Measurements from ENCODE around the gene CIAPIN1. TPM values are rescaled to one million over a fixed set of nuclear protein-coding genes. Genes with fewer than 3 reads are reported as not detected.
"Not testable (repeated sequence)": the region's sequence is repeated elsewhere in the genome, so short reads cannot be mapped to it uniquely, and the experiment has no call there.

Gene CIAPIN1
- total RNA-seq, 2 experiments from 2014 or later = 29.5 to 31.0 TPM

DNA sequence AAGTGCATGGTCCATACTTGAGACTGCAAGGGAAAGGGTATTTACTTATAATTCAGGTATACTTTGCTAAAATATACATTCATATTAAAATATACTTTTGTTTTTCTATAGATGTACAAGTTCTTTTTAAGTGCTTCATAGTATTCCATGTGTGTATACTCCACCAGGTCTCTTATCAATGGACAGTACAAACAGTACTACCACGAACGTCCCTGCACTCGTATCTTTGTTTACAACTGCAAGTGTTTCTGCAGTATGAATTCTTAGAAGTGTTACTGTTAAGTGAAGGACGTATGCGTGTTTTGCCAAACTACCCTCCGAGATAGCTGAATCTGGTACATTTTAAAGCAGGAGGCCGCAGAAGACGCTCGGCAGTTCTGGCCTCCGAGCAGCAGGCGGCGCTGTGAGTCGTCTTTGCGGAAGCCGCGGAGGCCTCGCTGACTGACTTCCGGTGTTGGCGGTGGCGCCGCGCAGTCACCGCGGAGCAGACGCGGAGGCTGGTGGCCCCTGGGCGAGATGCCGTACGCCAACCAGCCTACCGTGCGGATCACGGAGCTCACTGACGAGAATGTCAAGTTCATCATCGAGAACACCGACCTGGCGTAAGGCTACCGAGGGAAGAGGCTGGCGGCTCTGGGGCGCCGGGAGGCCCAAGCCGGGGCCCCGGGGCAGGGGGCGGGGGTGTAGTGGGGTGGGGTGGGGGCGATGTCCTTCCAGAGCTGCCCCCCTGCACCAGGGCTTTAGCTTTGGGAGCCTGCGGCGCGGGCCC, 15.2 kb upstream of the CIAPIN1 start, which contains the start of gene POLR2C:
POLR2C (plus strand) TSS at position 471 of the 769 bp plus-strand sequence; CDS start at position 517, 46 bp downstream.
- no peaks in the 10 kb centered on the region for H3K27me3 Mint-ChIP-seq (ENCODE audit: low read depth)
- no peaks in the 10 kb centered on the region for H3K9me3 Mint-ChIP-seq
- intact Hi-C loops (cut with micrococcal nuclease) = loop anchor here (1.0 to 10.0 kb wide), 7 partner anchors 15 to 542 kb away; partner anchors contain the start of genes CIAPIN1, COQ9, DOK4 and KATNB1
- peak; percentile 95 for DNase-seq
- CTCF ChIA-PET = interaction anchor here (0.7 to 7.8 kb wide), 17 partner anchors 11 to 400 kb away, joined by 3 to 63 read pairs (median 4); partner anchors contain the start of genes ADGRG5, CCDC102A, CIAPIN1 and COQ9
- H3K4me3 Mint-ChIP-seq = peak within 1 kb of the TSS; percentile 100
- H3K27ac Mint-ChIP-seq = peak within 1 kb of the TSS; percentile 99
- H3K36me3 Mint-ChIP-seq (ENCODE audit: low read depth) = peaks cover 12% of the 10 kb centered on the region
- peaks cover 30% of the 10 kb centered on the region for H3K4me1 Mint-ChIP-seq (ENCODE audit: low read depth)

- H3K27ac Mint-ChIP-seq = no peak overlapping the region
- H3K36me3 Mint-ChIP-seq (ENCODE audit: low read depth) = peaks cover 22% of the 10 kb centered on the region
- H3K4me1 Mint-ChIP-seq (ENCODE audit: low read depth) = peaks cover 17% of the 10 kb centered on the region
- DNase-seq = no peak
- intact Hi-C loops (cut with micrococcal nuclease) = no loop called here
- H3K27me3 Mint-ChIP-seq (ENCODE audit: low read depth) = no peaks in the 10 kb centered on the region
- no peak overlapping the region for H3K4me3 Mint-ChIP-seq
- H3K9me3 Mint-ChIP-seq = no peaks in the 10 kb centered on the region
- CTCF ChIA-PET = interaction anchor here (0.9 kb wide), 1 partner anchor 10 kb away, joined by 3 read pairs; the partner anchor contains the start of gene POLR2C
Observed at GRCh38 chr16:57452021-57452420, 4.8 kb upstream of the CIAPIN1 start.

DNA sequence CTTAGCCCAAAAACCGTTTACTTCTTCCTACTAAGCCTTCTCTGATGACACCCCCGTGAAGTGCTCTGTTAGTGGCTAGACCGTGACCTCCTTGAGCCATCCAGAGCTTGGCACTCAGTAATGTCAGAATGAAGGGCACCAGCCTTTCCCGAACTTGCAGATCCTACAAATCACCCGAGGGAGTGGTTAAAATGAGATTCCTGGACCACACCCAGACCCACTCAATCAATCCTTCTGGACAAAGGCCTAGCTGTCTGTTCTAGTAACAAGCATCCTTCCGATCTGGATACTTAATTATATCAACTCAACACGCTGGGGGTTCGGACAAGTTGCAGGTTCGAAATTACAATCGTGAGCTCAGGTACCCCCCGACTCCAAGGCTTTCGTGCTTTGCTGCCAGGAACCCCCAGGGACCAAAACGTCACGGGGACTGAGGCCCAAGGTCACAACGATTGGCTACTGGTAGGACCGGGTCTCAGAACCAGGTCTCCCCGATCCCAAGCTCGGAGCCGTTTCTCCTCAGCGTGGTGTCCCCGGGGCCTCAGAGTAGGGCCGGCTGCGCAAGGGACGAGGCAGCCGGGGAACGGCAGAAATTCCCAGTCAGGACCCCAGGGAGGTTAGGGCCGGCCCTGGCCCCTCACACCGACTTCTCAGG, 527 bp downstream of the CIAPIN1 start:
- CTCF ChIA-PET = interaction anchor here (1.0 to 3.2 kb wide), 9 partner anchors 13 to 163 kb away, joined by 3 to 14 read pairs (median 3); partner anchors contain the start of gene POLR2C
- peaks cover 42% of the 10 kb centered on the region for H3K4me1 Mint-ChIP-seq (ENCODE audit: low read depth)
- H3K4me3 Mint-ChIP-seq = peak overlapping the region; percentile 86
- peak; percentile 24 for DNase-seq
- no peaks in the 10 kb centered on the region for H3K27me3 Mint-ChIP-seq (ENCODE audit: low read depth)
- peak overlapping the region; percentile 86 for H3K27ac Mint-ChIP-seq
- intact Hi-C loops (cut with micrococcal nuclease) = loop anchor here (1.0 to 5.0 kb wide), 7 partner anchors 16 to 681 kb away; partner anchors contain the start of genes ARL2BP, CCDC102A, CFAP20 and KATNB1
- no peaks in the 10 kb centered on the region for H3K9me3 Mint-ChIP-seq
- H3K36me3 Mint-ChIP-seq (ENCODE audit: low read depth) = peaks cover 8% of the 10 kb centered on the region

DNA sequence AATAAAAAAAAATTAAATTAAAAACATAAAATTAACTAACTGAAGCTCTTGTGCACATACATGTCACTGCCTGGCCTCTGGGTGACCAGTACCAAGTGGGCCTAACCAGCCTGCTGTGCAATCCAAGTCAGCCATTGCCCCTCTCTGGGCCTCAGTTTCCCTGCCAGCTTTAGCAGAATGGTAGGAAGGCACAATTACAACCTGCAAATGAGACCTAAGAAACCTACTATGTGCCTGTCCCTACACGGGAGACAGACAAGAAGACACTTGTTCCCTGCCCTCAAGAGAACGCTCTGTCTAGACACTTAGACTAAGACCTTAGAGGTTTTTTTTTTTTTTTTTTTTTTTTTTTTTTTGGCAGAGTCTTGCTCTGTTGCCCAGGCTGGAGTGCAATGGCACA, 1.7 kb downstream of the CIAPIN1 start:
- peaks cover 42% of the 10 kb centered on the region for H3K4me1 Mint-ChIP-seq (ENCODE audit: low read depth)
- H3K36me3 Mint-ChIP-seq (ENCODE audit: low read depth) = peaks cover 14% of the 10 kb centered on the region
- intact Hi-C loops (cut with micrococcal nuclease) = loop anchor here (5.0 kb wide), 1 partner anchor 682 kb away; the partner anchor contains the start of gene CFAP20
- H3K27ac Mint-ChIP-seq = no peak overlapping the region
- no peaks in the 10 kb centered on the region for H3K27me3 Mint-ChIP-seq (ENCODE audit: low read depth)
- H3K9me3 Mint-ChIP-seq = peaks cover 4% of the 10 kb centered on the region
- H3K4me3 Mint-ChIP-seq = no peak overlapping the region
- DNase-seq = no peak
- CTCF ChIA-PET = interaction anchor here (0.7 to 2.4 kb wide), 5 partner anchors 12 to 28 kb away, joined by 3 to 11 read pairs (median 6); partner anchors contain the start of gene POLR2C

DNA sequence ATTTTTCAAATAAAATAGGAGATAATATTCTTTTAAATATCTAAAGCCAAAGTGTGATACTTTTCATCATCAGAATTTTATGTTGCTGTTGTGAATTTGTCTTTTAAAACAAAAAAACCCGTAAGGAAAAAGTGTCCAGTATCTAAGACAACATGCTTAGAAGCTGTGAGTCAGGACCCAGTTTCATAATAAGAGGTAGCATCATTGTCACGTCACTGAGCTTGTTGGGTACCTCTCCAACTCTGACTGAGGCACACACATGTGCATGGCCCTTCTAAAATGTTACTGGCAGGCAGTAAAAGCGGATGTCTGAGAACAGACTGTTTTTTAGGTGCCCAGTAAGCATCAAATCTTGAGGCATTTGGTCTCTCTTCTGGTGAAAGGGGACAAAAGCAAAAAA, 2.5 kb downstream of the CIAPIN1 start:
- H3K27ac Mint-ChIP-seq = no peak overlapping the region
- H3K4me3 Mint-ChIP-seq = no peak overlapping the region
- CTCF ChIA-PET = interaction anchor here (0.6 to 2.3 kb wide), 6 partner anchors 11 to 93 kb away, joined by 3 to 7 read pairs (median 5); partner anchors contain the start of gene POLR2C
- intact Hi-C loops (cut with micrococcal nuclease) = loop anchor here (5.0 kb wide), 1 partner anchor 683 kb away; the partner anchor contains the start of gene CFAP20
- peaks cover 10% of the 10 kb centered on the region for H3K9me3 Mint-ChIP-seq
- no peaks in the 10 kb centered on the region for H3K27me3 Mint-ChIP-seq (ENCODE audit: low read depth)
- peaks cover 40% of the 10 kb centered on the region for H3K4me1 Mint-ChIP-seq (ENCODE audit: low read depth)
- H3K36me3 Mint-ChIP-seq (ENCODE audit: low read depth) = peaks cover 22% of the 10 kb centered on the region
- peak; percentile 10 for DNase-seq

DNA sequence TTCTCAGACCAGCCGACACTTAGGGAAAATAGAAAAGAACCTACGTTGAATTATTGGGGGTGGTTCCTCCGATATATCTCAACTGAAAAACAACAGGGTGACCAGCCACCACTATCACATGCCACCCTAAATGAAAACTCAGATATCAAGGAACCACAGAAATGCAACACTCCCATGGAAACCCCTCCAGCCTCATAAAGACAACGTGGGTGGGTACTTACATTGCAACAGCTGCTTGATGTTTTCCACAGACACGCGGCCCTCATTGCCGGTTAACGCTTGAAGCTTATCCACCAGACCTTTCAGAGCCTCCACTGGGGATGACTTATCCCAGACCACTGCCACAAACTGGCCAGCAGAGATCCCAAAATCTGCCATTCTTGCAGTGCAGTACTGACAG, 6.6 kb downstream of the CIAPIN1 start:
- Mint-ChIP-seq H3K9me3 (peaks cover 10% of the 10 kb centered on the region), H3K36me3 (ENCODE audit: low read depth) (peaks cover 43% of the 10 kb centered on the region), H3K4me1 (ENCODE audit: low read depth) (peaks cover 17% of the 10 kb centered on the region)
- H3K27ac Mint-ChIP-seq; DNase-seq; H3K27me3 Mint-ChIP-seq (ENCODE audit: low read depth); intact Hi-C loops (cut with micrococcal nuclease); H3K4me3 Mint-ChIP-seq: not testable (repeated sequence)
- CTCF ChIA-PET = interaction anchor here (1.5 kb wide), 1 partner anchor 22 kb away, joined by 7 read pairs; no protein-coding TSS in a partner anchor

DNA sequence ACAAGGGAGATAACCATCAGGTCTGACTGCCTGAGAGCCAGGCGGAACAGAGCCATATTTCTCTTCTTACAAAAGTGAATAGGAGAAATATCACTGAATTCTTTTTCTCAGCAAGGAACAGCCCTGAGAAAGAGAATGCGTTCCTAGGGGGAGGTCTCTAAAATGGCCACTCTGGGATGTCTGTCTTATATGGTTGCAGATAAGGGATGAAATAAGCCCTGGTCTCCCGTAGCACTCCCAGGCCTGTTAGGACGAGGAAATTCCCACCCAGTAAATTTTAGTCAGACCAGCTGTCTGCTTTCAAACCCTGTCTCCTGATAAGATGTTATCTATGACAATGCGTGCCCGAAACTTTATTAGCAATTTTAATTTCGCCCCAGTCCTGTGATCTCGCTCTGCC, 7.2 kb downstream of the CIAPIN1 start:
- intact Hi-C loops (cut with micrococcal nuclease); H3K4me3 Mint-ChIP-seq; H3K27ac Mint-ChIP-seq; CTCF ChIA-PET; DNase-seq; H3K27me3 Mint-ChIP-seq (ENCODE audit: low read depth): not testable (repeated sequence)
- Mint-ChIP-seq H3K9me3 (peaks cover 10% of the 10 kb centered on the region), H3K4me1 (ENCODE audit: low read depth) (peaks cover 15% of the 10 kb centered on the region), H3K36me3 (ENCODE audit: low read depth) (peaks cover 45% of the 10 kb centered on the region)

- CTCF ChIA-PET = interaction anchor here (1.0 to 1.1 kb wide), 2 partner anchors 19 to 155 kb away, joined by 3 to 4 read pairs; no protein-coding TSS in a partner anchor
- Mint-ChIP-seq H3K36me3 (ENCODE audit: low read depth) (peaks cover 54% of the 10 kb centered on the region), H3K4me1 (ENCODE audit: low read depth) (peaks cover 25% of the 10 kb centered on the region), H3K27me3 (ENCODE audit: low read depth) (no peaks in the 10 kb centered on the region), H3K4me3 (no peak overlapping the region), H3K27ac (no peak overlapping the region), H3K9me3 (peaks cover 7% of the 10 kb centered on the region)
- DNase-seq = no peak
- intact Hi-C loops (cut with micrococcal nuclease) = no loop called here
Observed at GRCh38 chr16:57435838-57436237, 11.3 kb downstream of the CIAPIN1 start.

DNA sequence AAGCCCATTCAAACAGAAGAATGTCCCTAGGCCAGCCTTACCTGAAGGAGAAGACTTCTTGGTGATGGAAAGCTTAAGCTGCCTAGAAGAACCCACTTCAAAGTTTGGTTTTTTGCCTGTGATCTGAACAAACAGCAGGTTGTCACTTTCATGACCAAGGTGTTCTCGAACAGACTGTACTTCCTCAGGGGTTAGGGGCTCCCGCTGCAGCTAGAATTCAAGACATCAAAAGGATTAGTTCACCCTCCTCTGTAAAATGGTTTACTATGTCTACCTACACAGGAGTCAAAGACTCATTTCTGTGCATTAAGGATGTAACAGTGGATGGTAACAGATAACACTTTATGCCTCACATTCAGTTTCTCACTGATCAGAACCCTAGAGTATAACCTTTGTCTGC, 13.2 kb downstream of the CIAPIN1 start:
- no peak for DNase-seq
- peak overlapping the region; percentile 61 for H3K27ac Mint-ChIP-seq
- no peak overlapping the region for H3K4me3 Mint-ChIP-seq
- peaks cover 45% of the 10 kb centered on the region for H3K36me3 Mint-ChIP-seq (ENCODE audit: low read depth)
- H3K4me1 Mint-ChIP-seq (ENCODE audit: low read depth) = peaks cover 25% of the 10 kb centered on the region
- no peaks in the 10 kb centered on the region for H3K9me3 Mint-ChIP-seq
- intact Hi-C loops (cut with micrococcal nuclease) = no loop called here
- no peaks in the 10 kb centered on the region for H3K27me3 Mint-ChIP-seq (ENCODE audit: low read depth)
- CTCF ChIA-PET = interaction anchor here (0.9 to 5.5 kb wide), 5 partner anchors 12 to 89 kb away, joined by 3 to 53 read pairs (median 4); partner anchors contain the start of genes CIAPIN1 and POLR2C

- CTCF ChIA-PET = interaction anchor here (0.8 to 5.5 kb wide), 8 partner anchors 8 to 133 kb away, joined by 3 to 53 read pairs (median 4); partner anchors contain the start of genes CIAPIN1 and POLR2C
- intact Hi-C loops (cut with micrococcal nuclease) = loop anchor here (1.0 kb wide), 1 partner anchor 14 kb away; no protein-coding TSS in a partner anchor
- peaks cover 25% of the 10 kb centered on the region for H3K4me1 Mint-ChIP-seq (ENCODE audit: low read depth)
- DNase-seq = no peak
- no peak overlapping the region for H3K4me3 Mint-ChIP-seq
- H3K27me3 Mint-ChIP-seq (ENCODE audit: low read depth) = no peaks in the 10 kb centered on the region
- H3K9me3 Mint-ChIP-seq = no peaks in the 10 kb centered on the region
- H3K36me3 Mint-ChIP-seq (ENCODE audit: low read depth) = peaks cover 41% of the 10 kb centered on the region
- H3K27ac Mint-ChIP-seq = peak overlapping the region; percentile 61
Observed at GRCh38 chr16:57432989-57433388, 14.2 kb downstream of the CIAPIN1 start.

DNA sequence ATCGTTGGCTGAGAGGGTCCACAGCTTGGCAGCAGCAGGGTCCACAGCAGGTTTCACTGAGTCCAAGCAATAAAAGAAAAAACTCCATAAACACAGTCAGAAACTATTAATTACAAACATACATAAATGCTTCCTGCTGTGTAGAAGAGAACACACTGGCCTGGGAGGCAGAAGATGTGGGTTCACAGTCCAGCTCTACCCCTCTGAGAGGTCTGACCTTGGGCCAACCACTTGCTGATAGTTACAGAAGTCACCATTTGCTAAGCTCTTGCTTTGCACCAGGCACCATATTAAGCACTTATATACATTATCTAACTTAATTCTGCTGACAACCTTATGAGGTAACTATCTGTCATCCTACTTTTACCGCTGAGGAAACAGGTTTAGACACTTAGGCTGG, 14.7 kb downstream of the CIAPIN1 start:
- CTCF ChIA-PET = interaction anchor here (1.4 to 5.5 kb wide), 4 partner anchors 10 to 132 kb away, joined by 5 to 53 read pairs (median 9); partner anchors contain the start of gene CIAPIN1
- Mint-ChIP-seq H3K27ac (peak overlapping the region; percentile 61), H3K9me3 (no peaks in the 10 kb centered on the region), H3K27me3 (ENCODE audit: low read depth) (no peaks in the 10 kb centered on the region), H3K4me3 (no peak overlapping the region), H3K4me1 (ENCODE audit: low read depth) (peaks cover 25% of the 10 kb centered on the region), H3K36me3 (ENCODE audit: low read depth) (peaks cover 45% of the 10 kb centered on the region)
- no peak for DNase-seq
- intact Hi-C loops (cut with micrococcal nuclease) = no loop called here

Data from activated naive CD4-positive, alpha-beta T cell treated with anti-CD3 and anti-CD28 coated beads for 36 hours (primary cell).